ENCODE data around the gene LCA5L.
A peak's percentile ranks its signal among the peaks of the same experiment; 100 is the strongest.
"Not testable (repeated sequence)": the region's sequence is repeated elsewhere in the genome, so short reads cannot be mapped to it uniquely, and the experiment has no call there.

LCA5L gene

GRCh38 chr21:39387461-39388037 is 58.0 kb downstream of the LCA5L start:
- DNase-seq (ENCODE audit: low read depth, low spot score), result peak; percentile 80

GRCh38 chr21:39386899-39387298 is 58.7 kb downstream of the LCA5L start:
- DNase-seq (ENCODE audit: low read depth, low spot score), result no peak

DNA sequence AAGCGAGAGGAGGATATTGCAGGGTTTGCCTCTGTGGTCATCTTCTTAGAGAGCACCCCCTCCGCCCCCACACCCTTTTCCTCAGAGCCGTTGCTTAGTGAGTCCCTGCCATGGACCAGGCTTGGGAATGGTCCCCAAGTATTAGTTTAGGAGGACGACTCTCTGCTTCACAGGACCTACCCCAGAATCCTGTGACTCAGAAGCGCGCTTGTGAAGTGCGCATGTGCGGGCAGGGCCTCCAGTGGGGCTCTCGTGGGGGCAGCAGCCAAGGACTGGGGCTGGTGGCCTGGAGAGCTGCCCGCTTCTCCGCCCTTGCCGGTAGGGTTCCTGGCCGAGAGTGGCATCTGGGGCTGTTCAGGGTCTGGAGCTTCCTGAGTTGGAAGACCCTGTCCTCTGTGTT is 59.4 kb downstream of the LCA5L start:
- DNase-seq (ENCODE audit: low read depth, low spot score), result no peak

GRCh38 chr21:39385299-39386145 is 60.1 kb downstream of the LCA5L start:
- peak; percentile 9 for DNase-seq (ENCODE audit: low read depth, low spot score)

- DNase-seq (ENCODE audit: low read depth, low spot score), result no peak
Measured at GRCh38 chr21:39384674-39385298, 60.8 kb downstream of the LCA5L start.

GRCh38 chr21:39382096-39382495 is 63.5 kb downstream of the LCA5L start:
- DNase-seq (ENCODE audit: low read depth, low spot score), result not testable (repeated sequence)

DNA sequence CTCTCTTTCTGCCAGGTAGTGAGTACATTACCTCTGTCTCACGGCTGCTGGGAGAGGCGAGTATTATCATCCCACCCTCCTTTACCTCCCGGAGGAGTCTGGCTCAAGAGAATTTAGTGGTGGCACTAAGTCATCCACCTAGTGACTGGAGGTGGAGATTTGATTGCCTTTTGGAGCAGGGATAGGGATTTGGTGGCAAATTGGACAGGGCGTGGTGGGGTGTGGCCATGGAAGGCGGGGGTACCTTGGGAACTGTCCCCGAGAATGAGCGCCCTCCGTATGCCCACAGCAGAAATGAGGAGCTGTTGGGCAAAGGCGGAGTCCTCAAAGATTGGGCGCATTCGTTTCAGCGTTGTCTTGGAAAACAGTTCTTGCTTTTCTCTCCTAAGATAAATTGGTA is 64.6 kb downstream of the LCA5L start:
- no peak for DNase-seq (ENCODE audit: low read depth, low spot score)

DNA sequence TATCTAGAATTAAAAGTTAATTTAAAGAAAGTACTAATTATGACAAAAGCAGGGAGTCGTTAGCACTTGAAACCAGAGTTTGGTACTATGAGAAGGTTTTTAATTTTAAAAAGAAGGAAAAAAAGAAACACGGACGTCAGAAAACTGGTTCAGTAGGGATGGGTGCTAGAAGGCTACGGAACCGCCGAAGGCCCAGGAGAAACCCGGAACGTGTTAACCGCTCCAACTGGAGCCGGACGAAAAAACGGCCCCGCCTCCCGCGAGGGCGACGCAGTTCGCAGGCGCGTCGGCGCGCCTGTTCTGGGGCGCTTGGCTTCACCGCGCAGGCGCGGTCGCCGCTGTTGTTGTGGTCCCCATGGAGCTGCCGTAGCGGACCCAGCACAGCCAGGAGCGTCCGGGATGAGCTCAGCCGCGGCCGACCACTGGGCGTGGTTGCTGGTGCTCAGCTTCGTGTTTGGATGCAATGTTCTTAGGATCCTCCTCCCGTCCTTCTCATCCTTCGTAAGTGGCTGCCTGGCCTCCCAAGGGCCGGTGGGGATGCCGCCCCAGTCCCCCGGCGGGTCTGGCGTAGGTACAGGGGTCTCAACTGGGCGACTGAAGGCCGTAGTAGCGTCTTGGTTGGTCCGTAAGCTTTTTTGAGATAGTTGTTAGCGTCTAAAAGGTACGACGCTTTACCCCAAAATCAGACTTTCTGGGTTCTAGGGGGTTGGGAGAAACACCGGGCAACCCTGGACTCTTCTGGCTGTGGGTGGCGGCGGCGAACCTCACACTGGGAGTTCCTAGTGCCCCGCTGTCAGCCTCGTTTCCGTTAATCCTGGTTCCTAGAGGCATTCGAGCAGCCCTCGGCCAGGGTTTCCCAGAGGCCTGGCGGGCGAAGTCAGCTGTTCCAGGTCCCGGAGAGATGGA is 65.3 kb downstream of the LCA5L start:
- DNase-seq (ENCODE audit: low read depth, low spot score), result peak; percentile 61

GRCh38 chr21:39377444-39378050 is 68.0 kb downstream of the LCA5L start:
- no peak for DNase-seq (ENCODE audit: low read depth, low spot score)

GRCh38 chr21:39375446-39375845 is 70.1 kb downstream of the LCA5L start:
- DNase-seq (ENCODE audit: low read depth, low spot score), result no peak

- no peak for DNase-seq (ENCODE audit: low read depth, low spot score)
Measured at GRCh38 chr21:39374046-39374445, 71.5 kb downstream of the LCA5L start.

GRCh38 chr21:39373634-39374033 is 71.9 kb downstream of the LCA5L start:
- DNase-seq (ENCODE audit: low read depth, low spot score), result no peak

GRCh38 chr21:39369896-39370288 is 75.7 kb downstream of the LCA5L start:
- not testable (repeated sequence) for DNase-seq (ENCODE audit: low read depth, low spot score)

DNA sequence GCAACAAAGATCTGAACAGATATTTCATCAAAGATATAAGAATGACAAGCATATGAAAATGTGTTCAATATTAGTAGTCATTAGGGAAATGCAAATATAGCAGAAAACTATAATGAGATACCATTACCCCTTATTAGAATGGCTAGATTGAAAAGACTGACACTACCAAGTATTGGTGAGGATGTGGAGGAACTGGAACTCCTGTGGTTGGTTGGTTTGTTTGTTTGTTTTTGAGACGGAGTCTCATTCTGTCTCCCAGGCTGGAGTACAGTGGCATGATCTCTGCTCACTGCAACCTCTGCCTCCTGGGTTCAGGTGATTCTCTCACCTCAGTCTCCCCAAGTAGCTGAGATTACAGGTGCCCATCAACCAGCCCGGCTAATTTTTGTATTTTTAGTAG is 77.8 kb downstream of the LCA5L start:
- no peak for DNase-seq (ENCODE audit: low read depth, low spot score)

DNA sequence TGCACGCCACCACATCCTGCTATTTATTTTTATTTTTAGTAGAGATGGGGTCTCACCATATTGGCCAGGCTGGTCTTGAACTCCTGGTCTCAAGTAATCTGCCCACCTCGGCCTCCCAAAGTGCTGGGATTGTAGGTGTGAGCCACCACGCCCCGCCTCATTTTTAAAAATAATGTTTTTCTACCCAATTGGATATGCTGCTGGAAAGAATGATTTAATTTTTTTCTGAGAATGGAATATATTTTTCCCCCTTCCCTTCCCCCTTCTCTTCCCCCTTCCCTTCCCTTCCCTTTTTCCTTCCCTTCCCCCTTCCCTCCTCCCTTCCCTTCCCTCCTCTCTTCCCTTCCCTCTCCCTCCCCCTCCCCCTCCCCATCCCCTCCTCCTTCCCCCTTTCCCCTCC is 79.0 kb downstream of the LCA5L start:
- DNase-seq (ENCODE audit: low read depth, low spot score), result no peak

GRCh38 chr21:39364949-39365348 is 80.6 kb downstream of the LCA5L start:
- DNase-seq (ENCODE audit: low read depth, low spot score), result no peak

GRCh38 chr21:39363607-39364555 is 81.7 kb downstream of the LCA5L start:
- no peak for DNase-seq (ENCODE audit: low read depth, low spot score)

DNA sequence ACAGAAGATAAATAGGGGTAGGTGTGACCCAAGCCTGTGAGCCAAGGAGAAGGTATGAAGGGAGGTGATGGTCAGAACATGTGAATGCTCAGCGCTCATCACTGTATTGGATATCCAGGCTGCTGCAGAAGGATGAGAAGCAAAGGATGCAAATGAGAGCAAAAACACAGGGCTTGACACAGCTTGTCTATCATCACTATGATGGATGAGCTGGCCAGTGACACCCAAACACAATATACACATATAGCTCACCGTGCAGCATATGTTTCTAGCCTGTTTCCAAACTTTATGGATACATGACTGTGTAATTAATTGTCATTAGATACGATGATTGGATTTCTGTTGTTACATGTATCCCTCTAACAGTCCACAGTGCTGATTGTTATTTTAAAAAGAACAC is 82.8 kb downstream of the LCA5L start:
- no peak for DNase-seq (ENCODE audit: low read depth, low spot score)

DNA sequence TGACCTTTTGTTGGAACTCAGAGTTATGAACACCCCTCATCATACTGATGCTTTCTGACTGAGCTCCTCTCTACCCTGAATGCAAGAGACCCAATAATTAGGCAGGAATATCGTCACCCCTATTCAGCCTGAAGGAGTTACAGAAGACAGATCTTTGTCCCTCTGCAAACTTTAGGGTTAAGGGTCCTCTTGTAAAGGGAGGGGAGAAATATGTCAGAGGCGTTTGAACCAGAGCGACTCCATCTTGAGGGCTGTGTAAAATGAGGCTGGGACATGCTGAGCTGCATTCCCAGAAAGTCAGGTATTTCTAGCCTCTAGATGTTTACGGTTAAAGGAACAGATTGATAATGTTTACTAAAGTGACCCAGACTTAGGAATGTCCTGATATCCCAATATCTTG is 86.2 kb downstream of the LCA5L start:
- DNase-seq (ENCODE audit: low read depth, low spot score), result no peak

Data from activated naive CD8-positive, alpha-beta T cell treated with anti-CD3 and anti-CD28 coated beads, Interleukin-2, amount 50 U/mL, for 16 hours (primary cell).